HG03025 (cell line): Measurements from ENCODE around the gene GPS2.

Source experiments
- ATAC-seq: cut with Tn5 transposase; IDR thresholded peaks from one replicate; pipeline ENCODE4 v1.9.1; 2021; ENCODE audit warnings: mild to moderate bottlenecking, moderate library complexity; ENCODE audit not compliant: unreplicated experiment, low FRiP score

Gene GPS2, protein sequence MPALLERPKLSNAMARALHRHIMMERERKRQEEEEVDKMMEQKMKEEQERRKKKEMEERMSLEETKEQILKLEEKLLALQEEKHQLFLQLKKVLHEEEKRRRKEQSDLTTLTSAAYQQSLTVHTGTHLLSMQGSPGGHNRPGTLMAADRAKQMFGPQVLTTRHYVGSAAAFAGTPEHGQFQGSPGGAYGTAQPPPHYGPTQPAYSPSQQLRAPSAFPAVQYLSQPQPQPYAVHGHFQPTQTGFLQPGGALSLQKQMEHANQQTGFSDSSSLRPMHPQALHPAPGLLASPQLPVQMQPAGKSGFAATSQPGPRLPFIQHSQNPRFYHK

DNA sequence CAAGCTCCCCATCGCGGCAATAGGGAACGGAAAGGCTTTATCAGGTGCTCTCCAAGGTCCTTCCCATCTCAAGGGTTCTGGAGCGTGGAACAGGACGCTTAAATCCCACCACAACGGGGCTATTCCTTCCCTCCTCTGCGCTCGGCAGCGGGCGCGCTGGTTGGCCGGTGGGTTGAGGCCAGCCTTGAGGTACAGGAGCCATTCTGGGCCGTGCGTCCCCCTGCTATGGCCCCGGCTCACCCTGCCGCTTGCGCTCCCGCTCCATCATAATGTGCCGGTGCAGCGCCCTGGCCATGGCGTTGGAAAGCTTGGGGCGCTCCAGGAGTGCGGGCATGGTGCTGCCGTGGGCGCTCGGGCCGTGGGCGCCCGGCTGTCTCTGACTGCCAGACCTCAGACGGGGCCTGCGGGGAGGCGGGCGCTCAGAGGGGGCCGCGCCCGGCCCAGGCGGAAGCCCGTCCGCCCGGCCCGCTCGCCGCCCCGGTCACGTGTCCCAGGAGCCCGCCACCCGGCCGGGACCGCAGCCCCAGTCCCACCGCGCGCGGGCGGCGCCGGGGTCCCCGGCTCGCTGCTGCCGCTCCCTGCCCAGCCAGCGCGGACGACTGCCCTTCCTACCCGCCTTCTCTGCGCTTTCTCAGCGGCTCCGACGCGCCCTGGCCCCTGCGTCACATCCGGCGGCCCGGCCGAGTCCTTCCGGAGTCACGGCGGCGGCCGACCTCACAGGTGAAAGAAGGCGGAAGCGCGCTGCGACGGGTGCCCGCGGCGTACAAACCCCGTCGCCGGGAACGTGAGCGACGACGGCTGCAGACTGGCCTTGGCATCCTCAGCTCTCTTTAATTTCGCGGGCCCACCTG, at the start of gene GPS2:
Gene GPS2 (minus strand): TSS at position 642 of the 851 bp plus-strand sequence. CDS start 308 bp downstream, at position 334.
- peak; percentile 47 for ATAC-seq

DNA sequence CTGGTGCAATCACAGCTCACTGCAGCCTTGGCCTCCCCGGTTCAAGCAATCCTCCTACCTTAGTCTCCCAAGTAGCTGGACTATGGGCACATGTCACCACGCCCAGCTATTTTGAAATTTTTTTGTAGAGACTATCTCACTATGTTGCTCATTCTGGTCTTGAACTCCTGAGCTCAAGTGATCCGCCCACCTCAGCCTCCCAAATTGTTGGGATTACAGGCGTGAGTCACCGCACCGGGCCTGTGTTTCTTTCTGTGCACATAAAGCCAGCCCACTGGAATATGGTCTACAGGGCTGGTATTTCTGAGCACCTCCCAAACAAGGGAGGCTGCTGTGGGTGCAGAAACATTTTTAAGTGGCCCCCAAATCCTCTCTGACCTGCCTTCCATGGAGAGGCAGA, 48.2 kb upstream of the GPS2 start:
- ATAC-seq, result no peak

DNA sequence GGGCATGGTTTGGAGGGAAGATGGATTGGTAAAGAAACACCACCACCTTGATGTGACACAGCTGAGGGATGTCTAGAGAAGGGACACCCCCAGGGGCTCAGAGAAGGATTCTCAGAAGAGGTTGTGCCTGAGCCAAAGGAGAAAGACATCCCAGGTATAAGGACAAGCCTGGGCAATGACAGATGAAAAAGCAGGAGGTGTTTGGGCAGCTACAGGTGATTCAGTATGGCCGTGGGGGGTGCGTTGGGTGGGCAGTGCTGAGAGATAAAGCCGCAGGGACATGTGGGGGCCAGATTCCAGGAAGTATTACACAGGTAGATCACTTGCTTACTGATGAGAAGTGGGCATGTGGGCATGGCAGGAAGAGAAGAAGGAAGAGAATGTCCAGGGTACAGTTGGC, 46.7 kb upstream of the GPS2 start:
- ATAC-seq, result no peak

- no peak for ATAC-seq
Observed at GRCh38 chr17:7357381-7357780, 42.2 kb upstream of the GPS2 start.

DNA sequence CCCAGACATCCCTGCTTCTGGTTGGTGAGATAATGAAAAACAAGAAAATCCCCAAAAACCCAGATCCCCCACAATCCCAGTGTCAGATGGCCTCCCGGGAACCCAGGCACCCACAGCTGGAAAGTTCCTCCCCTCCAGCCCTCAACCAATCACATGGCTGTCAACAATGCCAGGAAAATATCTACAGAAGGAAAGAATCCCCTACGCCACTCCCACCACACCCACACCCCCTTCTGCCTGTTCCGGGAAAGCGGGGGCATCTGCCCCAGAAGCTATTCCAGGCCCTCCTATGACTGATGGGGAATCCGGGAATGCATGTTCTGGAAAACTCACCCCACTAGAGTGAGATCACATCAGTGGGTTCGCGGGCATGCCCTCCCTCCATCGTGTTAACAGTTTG, 41.6 kb upstream of the GPS2 start:
- ATAC-seq, result no peak

- no peak for ATAC-seq
Observed at GRCh38 chr17:7356072-7356549, 41.0 kb upstream of the GPS2 start.

DNA sequence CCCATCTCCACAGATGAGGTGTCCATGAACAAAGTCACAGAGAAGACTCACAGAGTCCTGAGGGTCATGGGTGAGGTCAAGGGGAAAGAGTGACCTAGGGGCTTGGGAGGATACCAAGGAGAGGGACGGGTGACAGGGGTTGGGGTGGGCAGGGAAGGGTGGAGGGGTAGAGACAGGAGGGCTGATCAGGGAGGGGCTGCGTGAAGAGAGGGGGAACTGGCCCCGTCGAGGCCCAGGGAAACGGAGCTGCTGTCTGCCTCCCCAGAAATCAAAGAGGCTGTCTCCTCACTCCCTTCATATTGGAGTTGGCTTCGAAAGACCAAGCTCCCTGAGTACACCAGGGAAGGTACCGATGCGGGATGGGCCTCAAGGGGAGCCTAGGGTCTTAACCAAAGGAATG, 40.4 kb upstream of the GPS2 start:
- ATAC-seq, result no peak

DNA sequence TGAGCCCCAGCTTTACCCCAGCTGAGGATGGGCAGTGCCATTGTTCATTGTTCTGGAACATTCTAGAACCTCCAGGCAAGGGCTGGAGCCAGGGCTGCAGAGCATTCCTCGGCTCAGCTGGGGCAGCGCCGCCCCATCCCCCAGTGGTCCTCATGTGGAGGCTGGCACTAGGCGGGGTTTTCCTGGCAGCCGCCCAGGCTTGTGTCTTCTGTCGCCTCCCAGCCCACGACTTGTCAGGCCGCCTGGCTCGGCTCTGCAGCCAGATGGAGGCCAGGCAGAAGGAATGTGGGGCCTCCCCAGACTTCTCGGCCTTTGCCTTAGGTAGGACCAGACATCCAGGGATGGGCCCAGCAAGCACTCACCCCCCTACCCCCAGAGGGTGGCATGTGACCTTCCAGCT, 39.9 kb upstream of the GPS2 start, which contains the start of gene TMEM95:
Gene TMEM95 (plus strand): TSS at position 104 of the 400 bp plus-strand sequence. CDS start 49 bp downstream, at position 153.
- no peak for ATAC-seq

DNA sequence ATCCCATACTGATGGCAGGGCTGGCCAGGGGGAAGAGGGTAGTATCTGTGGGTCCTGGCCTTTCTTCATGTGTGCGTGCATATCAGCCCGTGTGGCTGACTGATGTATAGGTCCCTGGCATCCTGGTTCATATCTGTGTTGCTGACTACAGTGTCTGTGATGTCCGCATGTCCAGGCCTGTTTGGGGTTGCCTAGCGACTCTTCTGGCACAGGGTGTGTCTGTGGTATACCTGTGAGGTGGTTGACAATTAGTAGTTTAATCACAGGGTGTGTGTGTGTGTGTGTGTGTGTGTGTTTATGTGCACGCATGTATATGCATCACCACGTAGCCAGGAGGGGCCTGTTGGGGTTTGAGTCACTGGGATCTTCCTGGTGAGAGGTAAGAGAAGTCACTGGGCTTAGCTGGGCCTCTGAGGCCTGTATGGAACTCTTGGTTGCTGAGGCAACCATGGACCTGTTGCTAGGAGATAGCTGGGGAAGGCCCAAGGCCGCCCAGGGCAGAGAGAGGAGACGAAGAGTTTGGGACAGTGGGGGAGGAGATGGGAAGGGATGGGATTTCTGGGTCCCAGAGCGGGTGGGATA, 39.2 kb upstream of the GPS2 start:
- ATAC-seq, result no peak

DNA sequence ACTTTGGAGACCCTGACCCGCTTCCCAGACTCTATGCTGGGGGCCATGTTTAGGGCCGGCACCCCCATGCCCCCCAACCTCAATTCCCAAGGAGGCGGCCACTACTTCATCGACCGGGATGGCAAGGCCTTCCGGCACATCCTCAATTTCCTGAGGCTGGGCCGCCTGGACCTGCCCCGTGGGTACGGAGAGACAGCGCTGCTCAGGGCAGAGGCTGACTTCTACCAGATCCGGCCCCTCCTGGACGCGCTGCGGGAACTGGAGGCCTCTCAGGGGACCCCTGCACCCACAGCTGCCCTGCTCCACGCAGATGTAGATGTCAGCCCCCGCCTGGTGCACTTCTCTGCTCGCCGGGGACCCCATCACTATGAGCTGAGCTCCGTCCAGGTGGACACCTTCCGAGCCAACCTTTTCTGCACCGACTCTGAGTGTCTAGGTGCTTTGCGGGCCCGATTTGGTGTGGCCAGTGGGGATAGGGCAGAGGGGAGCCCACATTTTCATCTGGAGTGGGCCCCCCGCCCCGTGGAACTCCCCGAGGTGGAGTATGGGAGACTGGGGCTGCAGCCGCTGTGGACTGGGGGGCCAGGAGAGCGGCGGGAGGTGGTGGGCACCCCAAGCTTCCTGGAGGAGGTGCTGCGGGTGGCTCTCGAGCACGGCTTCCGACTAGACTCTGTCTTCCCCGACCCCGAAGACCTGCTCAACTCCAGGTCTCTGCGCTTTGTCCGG, 37.9 kb upstream of the GPS2 start:
- no peak for ATAC-seq

DNA sequence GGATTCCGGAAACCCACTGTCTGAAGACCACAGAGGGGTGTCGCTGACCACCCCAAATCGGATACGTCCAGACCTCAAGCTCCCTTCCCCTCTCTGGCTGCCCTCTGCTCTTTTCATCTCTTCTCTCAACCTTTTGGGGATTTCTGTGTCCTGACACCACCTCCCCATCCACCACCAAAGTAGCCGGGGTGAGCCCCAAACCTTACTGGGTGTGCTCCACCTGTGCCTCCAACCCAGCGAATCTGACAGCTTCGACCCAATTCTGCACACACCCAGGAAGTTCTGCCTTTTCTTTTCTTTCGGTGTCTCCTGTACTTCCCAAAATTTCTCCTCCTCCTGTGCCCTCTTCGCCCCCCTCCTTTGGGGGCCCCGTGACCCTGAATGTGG, 37.3 kb upstream of the GPS2 start:
- no peak for ATAC-seq

- peak; percentile 49 for ATAC-seq
Observed at GRCh38 chr17:7351665-7352502, 36.7 kb upstream of the GPS2 start, which contains the start of gene KCTD11. Gene KCTD11, plus strand, starts transcription at chr17:7352162.

DNA sequence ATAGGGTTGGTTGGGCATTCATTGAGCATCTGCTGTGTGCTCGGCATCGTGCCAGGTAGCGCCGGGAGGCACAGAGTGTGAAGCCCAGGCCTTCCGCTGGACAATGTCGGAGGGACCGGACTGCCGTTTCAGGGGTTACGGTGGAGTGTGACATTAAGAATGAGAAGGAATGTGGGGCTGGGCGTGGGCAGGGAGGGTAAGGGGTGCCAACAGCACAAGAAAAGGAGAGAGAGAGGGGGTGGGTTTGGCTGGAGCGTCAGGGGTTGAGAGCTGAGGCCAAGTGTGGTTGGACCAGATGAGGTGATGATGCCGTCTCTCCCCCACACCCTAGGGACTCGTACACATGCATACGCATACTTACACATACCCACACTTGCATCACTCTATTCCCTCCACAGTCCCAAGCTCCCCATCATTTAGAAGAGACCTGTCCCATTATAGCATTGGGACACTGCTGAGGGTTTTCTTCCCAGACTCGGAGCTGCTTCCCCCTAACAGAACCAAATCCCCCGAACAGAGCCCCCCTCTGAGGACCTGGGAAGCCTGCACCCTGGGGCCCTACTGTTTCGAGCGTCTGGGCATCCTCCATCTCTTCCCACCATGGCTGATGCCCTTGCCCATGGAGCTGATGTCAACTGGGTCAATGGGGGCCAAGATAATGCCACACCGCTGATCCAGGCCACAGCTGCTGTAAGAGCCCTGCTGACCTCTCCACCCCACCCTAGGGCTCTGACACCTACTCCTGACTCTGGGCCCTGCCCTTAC, 33.5 kb upstream of the GPS2 start:
- no peak for ATAC-seq

GRCh38 chr17:7347630-7348477, 32.7 kb upstream of the GPS2 start:
- no peak for ATAC-seq

- no peak for ATAC-seq
Observed at GRCh38 chr17:7346761-7347614, 31.8 kb upstream of the GPS2 start.

GRCh38 chr17:7343250-7343649, 28.1 kb upstream of the GPS2 start:
- ATAC-seq, result no peak

DNA sequence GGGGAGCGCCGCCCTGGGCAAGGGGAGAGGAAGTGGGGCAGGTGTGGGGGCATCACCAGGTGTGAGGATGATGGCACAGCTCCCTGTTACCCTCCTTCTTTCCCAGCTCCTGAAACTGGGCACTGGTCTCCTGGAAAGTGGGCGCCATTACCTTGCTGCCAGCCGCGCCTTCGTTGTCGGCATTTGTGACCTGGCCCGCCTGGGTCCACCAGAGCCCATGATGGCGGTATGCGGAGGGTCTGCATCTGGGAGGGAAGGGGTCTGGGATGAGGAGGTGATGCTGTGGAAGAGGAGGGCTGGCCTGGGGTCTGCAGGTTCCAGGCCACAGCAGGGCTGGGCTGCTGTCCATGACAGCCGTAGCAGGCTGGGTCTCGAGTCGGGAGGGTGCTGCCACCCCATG, 26.7 kb upstream of the GPS2 start:
- ATAC-seq, result no peak
